Putamen (tissue), 1 donor: Measurements from ENCODE around the gene PLEKHM3.

Experiments used
- DNase-seq: peaks from one replicate; pipeline ENCODE4 v3.0.0-alpha.2; 2016; ENCODE audit warnings: low spot score

The PLEKHM3 gene

DNA sequence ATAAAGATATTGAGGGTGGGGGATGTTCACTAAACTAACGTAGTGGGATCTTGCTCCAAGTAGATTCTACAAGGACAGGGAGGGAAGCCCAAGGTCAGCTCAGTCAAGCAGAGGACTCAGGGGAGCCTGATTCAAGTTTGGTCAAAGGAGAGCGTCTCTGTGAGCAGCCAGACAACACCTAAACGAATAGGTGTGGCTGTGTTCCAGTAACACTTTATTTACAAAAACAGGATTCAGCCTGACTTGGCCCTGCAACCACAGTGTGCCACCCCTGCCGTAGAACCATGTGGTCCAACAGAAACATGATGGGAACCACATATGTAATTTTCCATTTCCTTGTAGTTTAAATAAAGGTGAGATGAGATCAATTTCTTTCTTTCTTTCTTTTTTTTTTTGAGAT lies 237.5 kb downstream of the PLEKHM3 start:
- no peak for DNase-seq

DNA sequence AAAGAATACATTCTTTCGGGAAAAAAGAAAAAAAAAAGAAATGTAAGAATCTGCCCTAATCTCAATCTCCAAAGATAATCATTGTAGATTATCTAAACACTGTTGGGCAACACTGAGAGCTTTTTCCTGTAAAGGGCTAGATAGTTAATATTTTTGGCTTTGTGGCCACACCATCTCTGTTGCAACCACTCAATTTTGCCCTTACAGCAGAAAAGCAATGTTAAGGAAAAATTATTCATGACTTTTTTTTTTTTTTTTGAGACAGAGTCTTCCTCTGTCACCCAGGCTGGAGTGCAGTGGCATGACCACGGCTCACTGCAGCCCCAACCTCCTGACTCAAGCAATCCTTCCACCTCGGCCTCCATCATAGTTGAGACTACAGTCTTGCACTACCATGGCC lies 238.3 kb downstream of the PLEKHM3 start:
- no peak for DNase-seq

DNA sequence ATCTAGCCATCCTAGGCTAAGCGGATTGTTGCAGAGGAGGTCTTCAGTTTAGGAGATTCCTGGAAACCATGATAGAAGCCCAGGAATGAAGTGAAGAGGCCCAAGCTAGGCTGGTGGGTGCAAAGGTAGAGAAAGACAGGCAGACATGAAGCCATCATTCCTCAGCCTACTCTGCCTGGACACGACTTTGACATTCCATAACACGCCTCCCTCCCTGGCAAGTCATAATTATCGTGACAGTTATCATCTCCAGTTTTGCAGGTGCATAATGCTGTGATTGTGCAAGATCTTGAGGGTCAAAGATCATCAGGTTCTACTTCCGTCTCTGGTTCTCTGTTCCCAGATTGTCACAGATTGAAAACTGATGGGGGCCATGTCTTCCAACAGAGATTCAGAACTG lies 240.4 kb downstream of the PLEKHM3 start:
- DNase-seq = no peak

DNA sequence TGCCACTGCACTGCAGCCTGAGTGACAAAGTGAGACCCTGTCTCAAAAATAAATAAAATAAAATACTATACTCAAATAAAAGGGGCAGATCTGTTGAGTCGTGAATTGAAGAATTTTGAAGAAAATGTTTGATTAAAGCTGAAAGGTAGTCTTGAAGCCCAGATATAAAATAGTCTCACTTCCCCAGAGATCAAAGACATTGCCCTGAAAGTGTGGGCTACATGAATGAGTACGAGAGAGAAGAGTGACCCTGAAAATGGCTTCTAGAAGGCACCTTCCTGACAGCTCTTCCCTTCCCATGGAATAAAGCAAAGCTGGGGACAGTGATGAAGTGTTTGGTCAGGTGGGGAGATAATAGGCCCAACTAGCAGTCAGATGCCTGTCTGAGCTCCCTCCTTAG lies 241.8 kb downstream of the PLEKHM3 start:
- DNase-seq = no peak

DNA sequence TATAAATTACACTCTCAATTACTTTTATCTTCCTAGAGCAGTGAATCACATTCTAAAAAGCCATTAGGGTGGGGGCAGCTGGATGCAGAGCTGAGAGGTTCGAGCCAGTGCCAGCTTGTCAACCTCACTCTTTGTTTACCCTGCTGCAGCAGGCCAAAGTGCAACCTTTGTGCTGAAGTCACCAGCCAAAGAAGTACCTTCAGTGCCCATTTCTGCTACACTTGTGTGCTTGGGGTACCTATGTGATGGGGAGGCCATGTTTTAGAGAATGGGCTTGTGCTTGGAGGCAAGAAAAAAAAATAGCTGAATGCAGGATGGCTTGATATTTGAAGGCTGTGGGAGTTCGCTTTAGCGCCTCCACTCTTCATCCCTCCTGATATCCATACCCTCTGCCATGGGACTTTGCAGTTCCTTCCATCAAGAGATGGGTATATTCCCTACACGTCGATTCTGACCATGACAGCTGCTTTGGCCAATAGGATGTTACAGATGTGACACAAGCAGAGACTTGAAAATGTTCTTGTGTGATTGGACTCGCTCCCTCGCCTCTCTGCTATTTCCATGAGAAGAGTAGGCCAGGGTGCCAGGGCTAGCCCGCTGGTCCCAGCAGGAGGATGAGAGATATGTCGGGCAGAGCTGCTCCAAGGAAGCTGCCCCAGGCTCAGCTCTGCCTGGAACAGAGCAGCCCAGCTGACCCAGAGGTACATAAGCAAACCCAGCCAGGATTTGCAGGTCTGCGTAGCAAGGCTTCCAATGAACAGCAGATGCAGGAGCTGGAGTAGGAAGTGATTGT lies 242.9 kb downstream of the PLEKHM3 start:
- DNase-seq = no peak

DNA sequence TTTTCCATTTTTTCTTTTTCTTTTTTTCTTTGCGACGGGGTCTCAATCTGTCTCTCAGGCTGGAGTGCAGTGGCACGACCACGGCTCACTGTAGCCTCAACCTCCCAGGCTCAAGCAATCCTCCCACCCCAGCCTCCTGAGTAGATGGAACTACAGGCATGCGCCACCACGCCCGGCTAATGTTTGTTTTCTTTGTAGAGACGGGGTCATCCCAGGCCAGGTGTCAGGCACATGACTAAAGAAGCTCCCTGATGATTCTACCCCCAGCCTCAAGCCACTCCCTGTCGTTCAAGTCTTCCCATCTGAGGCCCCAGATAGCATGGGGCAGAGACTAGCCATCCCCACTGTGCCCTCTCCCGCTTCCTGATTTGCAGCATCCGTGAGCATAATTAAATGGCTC lies 245.8 kb downstream of the PLEKHM3 start:
- DNase-seq = no peak

DNA sequence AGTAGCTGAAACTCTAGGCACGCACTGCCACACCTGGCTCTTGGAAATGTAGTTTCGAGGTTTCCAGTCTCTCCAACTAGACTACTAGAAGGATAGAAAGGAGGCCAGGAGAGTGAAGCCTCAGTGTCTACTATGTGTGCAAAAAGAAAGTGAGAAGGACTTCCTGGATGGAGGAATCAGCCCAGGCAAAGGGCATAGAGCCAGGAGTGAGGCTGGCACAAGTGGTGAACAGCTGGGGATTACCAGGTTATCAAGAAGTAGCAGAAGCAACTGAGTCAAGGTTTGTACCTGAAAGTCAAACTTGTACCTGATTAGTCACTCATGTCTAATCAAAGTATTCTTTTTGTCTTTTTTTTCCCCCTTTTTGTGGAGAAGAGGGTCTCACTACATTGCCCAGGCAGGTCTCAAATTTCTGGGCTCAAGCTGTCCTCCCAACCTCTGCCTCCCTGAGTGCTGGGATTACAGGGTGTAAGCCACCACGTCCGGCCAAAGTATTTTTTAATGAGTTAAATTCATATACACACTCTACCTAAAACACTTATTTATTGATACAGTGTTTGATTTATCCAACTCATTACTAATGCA lies 246.9 kb downstream of the PLEKHM3 start:
- no peak for DNase-seq

DNA sequence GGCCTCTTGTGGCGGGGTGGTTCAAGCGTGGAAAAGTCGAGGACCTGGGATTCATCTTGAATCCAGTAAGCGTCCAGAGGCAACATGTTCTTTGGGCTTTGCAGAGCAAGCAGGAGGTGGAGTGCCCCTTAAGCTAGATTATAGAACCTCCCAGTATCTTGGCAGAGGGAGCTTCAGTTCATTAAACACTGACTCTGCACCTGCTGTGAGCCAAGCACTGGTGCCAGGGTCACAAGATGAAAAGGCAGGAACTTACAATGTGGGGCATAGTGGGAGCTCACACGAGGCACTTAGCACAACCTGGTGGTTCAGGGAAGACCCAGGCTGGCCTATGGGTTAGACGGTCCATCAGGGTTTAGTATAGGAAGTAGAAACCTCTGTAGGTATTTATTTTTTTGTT lies 248.2 kb downstream of the PLEKHM3 start:
- DNase-seq = no peak

DNA sequence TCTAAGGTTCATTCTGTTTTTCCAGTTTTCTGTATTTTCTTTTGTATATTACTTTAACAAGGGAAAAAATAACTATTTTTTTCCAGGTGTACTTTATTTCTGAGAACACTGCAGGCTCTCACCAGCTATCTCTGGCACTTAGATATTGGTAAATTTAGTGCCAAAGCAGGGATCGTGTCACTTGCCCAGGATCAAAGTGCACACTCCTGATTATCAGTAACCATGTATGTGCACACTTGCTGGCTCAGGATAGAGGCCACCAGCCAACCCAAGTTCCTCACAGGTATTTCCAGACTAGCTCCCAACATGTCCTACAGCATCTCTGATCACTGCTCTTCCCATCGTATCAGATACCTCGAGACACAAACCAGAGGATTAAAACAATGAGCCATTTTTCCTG lies 249.9 kb downstream of the PLEKHM3 start:
- DNase-seq = no peak

DNA sequence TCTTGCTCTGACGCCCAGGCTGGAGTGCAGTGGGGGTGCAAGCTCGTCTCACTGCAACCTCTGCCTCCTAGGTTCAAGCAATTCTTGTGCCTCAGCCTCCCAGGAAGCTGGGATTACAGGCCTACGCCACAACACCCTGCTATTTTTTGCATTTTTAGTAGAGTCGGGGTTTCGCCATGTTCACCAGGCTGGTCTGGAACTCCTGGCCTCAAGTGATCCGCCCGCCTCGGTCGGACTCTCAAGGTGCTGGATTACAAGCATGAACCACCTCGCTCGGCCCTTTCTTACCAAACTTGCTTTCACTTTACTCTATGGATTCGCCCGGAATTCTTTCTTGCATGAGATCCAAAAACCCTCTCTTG lies 252.5 kb downstream of the PLEKHM3 start:
- DNase-seq = no peak

DNA sequence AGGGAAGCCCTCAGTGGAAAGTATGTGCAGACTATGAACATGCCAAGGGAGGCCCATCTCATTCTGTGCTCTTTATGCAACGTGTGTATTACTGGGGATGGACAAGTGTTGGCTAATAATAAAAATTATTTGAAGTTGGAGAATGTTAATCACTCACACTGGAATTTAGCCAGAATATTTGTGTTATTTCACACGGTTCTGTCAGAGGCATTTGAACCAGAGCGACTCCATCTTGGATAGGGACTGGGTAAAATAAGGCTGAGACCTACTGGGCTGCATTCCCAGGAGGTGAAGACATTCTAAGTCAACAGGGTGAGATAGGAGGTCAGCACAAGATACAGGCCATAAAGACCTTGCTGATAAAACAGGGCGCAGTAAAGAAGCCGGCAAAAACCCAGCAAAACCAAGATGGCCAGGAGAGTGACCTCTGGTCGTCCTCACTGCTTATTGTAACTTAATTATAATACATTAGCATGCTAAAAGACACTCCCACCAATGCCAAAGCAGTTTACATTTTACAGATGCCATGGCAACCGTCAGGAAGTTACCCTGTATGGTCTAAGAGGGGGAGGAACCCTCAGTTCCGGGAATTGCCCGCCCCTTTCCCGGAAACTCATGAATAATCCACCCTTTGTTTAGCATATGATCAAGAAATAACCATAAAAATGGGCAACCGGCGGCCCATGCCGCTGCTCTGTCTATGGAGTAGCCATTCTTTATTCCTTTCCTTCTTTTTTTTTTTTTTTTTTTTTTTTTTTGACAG lies 253.1 kb downstream of the PLEKHM3 start:
- no peak for DNase-seq

DNA sequence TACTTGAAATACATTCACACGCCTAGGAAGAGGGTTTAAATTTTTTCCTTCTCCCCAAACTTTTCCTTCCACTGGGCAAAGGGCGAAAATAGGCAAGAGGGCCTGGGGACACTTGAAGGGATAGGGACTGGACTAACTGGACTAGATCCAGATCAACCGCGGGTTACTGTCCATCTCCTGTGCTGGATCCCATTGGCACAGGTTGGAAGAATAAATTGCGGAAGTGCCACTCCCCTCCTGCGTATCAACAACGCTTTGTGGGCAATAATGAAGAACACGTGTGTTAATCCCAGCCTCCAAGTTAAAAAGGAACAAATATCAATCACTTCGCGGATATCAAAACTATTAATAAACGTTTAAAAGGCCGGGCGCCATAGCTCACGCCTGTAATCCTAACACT lies 253.9 kb downstream of the PLEKHM3 start:
- no peak for DNase-seq
